Transverse colon (tissue), 4 donors: ENCODE measurements around the gene FAM162A.

Source experiments
- POLR2A ChIP-seq: fragments of 450-650 bp; IDR thresholded peaks from one replicate; pipeline ENCODE4 v1.6.1; 2016; ENCODE audit warnings: antibody characterized with exemption, mild to moderate bottlenecking, moderate library complexity
- POLR2AphosphoS5 ChIP-seq, 3 donors: sonication (generic); formaldehyde crosslinking; IDR thresholded peaks; one replicate each; pipeline ENCODE4 v1.6.1; 2016; ENCODE audit warnings: antibody characterized with exemption in 3 of 3
- TF ChIP-seq, protein P1 (sequence below), 5 experiments: fragments of 200-600 bp in 3 of 5; fragments of 450-650 bp in 2 of 5; sonication (generic) in 3 of 5; IDR thresholded peaks; 1 replicate in 2 of 5; 2 replicates in 3 of 5; pipeline ENCODE4 v1.5.1; 2016 to 2017; ENCODE audit warnings: antibody characterized with exemption in 5 of 5, inconsistent platforms in 3 of 5, mild to moderate bottlenecking in 2 of 5, moderate library complexity in 1 of 5

DNA sequence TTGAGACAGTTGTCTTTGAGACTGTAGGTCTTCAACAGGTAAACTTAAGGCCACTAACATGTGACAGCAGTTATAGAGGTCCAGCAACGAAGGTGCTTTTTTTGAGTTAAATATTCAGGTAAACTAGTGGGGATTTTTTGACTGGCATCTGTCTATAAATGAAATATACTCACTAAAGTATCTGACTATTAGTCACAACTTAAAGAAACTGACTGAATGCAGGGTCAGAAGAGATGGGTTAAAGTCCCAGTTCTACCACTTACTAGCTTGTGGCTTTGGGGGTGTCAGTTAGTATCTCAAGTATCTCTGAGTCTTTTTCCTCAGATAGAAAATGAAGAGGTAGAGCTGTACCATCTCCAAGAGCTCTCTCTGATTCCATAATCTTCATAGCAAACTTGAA is 18.9 kb upstream of the FAM162A start:
- TF ChIP-seq POLR2A (no peak), POLR2AphosphoS5 (IDR thresholded peaks at IDR 0.05) (no peak)
- TF ChIP-seq, protein P1, sequence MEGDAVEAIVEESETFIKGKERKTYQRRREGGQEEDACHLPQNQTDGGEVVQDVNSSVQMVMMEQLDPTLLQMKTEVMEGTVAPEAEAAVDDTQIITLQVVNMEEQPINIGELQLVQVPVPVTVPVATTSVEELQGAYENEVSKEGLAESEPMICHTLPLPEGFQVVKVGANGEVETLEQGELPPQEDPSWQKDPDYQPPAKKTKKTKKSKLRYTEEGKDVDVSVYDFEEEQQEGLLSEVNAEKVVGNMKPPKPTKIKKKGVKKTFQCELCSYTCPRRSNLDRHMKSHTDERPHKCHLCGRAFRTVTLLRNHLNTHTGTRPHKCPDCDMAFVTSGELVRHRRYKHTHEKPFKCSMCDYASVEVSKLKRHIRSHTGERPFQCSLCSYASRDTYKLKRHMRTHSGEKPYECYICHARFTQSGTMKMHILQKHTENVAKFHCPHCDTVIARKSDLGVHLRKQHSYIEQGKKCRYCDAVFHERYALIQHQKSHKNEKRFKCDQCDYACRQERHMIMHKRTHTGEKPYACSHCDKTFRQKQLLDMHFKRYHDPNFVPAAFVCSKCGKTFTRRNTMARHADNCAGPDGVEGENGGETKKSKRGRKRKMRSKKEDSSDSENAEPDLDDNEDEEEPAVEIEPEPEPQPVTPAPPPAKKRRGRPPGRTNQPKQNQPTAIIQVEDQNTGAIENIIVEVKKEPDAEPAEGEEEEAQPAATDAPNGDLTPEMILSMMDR (IDR thresholded peaks at IDR 0.05), result no peak
